ENCODE data around the gene CR1L.
"Not testable (repeated sequence)": the region's sequence is repeated elsewhere in the genome, so short reads cannot be mapped to it uniquely, and the experiment has no call there.

The CR1L gene

GRCh38 chr1:207763091-207763490, 118.2 kb downstream of the CR1L start:
- TF ChIP-seq CTCF (conservative IDR thresholded peaks at IDR 0.05; ENCODE audit: control insufficient read depth, insufficient read depth, low read depth, low read length): no peak
- H3K4me3 ChIP-seq (ENCODE audit: control insufficient read depth, low read depth, low read length): no peak overlapping the region
- DNase-seq (ENCODE audit: low read depth): no peak

GRCh38 chr1:207763972-207764371, 119.0 kb downstream of the CR1L start:
- no peak overlapping the region for H3K4me3 ChIP-seq (ENCODE audit: control insufficient read depth, low read depth, low read length)
- no peak for TF ChIP-seq CTCF (conservative IDR thresholded peaks at IDR 0.05; ENCODE audit: control insufficient read depth, insufficient read depth, low read depth, low read length)

GRCh38 chr1:207766569-207766968, 121.6 kb downstream of the CR1L start:
- H3K4me3 ChIP-seq (ENCODE audit: control insufficient read depth, low read depth, low read length): no peak overlapping the region
- TF ChIP-seq CTCF (conservative IDR thresholded peaks at IDR 0.05; ENCODE audit: control insufficient read depth, insufficient read depth, low read depth, low read length): no peak
- DNase-seq (ENCODE audit: low read depth): no peak

More at GRCh38 chr1:207763972-207764371, 119.0 kb downstream of the CR1L start:
- DNase-seq (ENCODE audit: low read depth): no peak

- DNase-seq (ENCODE audit: low read depth); H3K4me3 ChIP-seq (ENCODE audit: control insufficient read depth, low read depth, low read length): not testable (repeated sequence)
Observed at GRCh38 chr1:207770514-207770913, 125.6 kb downstream of the CR1L start.
